Esophagus squamous epithelium (tissue), 4 donors: ENCODE results near the gene C1orf210.

Experiments
- POLR2A ChIP-seq, 4 donors: fragments of 450-650 bp; IDR thresholded peaks; one replicate each; pipeline ENCODE4 v1.6.1; 2017; ENCODE audit warnings: antibody characterized with exemption in 4 of 4, mild to moderate bottlenecking in 4 of 4, moderate library complexity in 3 of 4
- TF ChIP-seq, protein P1 (sequence below), 6 experiments: fragments of 450-650 bp in 4 of 6; fragments of 200-600 bp in 2 of 6; sonication (generic) in 2 of 6; IDR thresholded peaks; one replicate each; pipeline ENCODE4 v1.5.1; 2016 to 2019; ENCODE audit warnings: antibody characterized with exemption in 6 of 6, mild to moderate bottlenecking in 4 of 6, moderate library complexity in 4 of 6

DNA sequence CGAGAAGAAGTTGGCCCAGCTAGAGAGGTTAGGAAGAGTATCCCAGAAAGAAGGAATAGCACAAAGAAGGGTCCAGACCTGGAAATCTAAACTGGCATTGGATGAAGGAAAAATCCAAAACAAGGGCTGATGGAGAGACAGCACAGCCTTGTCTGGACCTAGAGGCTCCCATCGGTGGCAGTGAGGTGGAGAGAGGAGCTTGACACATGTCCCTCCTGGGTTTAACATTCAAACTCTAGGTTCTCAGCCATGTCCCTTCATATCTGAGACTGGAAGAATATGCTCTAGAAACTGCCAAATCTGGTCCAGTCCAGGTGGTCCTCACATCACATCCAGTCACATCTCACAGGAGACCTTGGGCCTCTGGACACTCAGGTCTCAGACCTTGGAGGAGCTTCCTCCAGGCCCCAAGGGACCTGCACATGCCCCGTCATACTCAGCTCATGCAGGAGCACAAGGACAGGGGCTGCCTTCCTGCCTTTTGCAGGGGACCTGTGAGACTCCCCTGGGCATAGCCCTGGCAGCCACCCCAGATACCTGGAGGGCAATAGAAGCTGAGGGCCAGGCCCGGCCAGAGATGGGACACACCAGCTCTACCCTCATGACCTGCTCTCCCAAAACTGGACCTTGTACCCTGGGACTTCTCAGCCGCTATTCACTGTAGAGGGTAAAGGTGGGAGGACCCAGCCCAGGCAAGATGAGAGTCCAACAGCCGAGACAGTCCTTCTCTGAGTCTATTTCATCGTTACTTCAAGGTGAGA, 8.1 kb downstream of the C1orf210 start:
- no peak for TF ChIP-seq POLR2A (IDR thresholded peaks at IDR 0.05)
- TF ChIP-seq, protein P1, sequence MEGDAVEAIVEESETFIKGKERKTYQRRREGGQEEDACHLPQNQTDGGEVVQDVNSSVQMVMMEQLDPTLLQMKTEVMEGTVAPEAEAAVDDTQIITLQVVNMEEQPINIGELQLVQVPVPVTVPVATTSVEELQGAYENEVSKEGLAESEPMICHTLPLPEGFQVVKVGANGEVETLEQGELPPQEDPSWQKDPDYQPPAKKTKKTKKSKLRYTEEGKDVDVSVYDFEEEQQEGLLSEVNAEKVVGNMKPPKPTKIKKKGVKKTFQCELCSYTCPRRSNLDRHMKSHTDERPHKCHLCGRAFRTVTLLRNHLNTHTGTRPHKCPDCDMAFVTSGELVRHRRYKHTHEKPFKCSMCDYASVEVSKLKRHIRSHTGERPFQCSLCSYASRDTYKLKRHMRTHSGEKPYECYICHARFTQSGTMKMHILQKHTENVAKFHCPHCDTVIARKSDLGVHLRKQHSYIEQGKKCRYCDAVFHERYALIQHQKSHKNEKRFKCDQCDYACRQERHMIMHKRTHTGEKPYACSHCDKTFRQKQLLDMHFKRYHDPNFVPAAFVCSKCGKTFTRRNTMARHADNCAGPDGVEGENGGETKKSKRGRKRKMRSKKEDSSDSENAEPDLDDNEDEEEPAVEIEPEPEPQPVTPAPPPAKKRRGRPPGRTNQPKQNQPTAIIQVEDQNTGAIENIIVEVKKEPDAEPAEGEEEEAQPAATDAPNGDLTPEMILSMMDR (IDR thresholded peaks at IDR 0.05), result no peak
